Neural cell (in vitro differentiated cells): ENCODE measurements around the gene GMEB2. TPM values are rescaled to one million over a fixed set of nuclear protein-coding genes. Genes with fewer than 3 reads are reported as not detected.

Experiments
- H2AFZ ChIP-seq: fragments of 200-600, 300-800 bp; sonication (generic), shearing (Covaris generic); 2 replicates; pipeline ENCODE4 v1.6.0; 2014; ENCODE audit warnings: low read depth, mild to moderate bottlenecking, antibody characterized with exemption, low read length, moderate library complexity
- H3F3A ChIP-seq: fragments of 200-600 bp; shearing (Covaris generic); 2 replicates; pipeline ENCODE4 v1.6.1; 2016; ENCODE audit warnings: mild to moderate bottlenecking, moderate library complexity, mixed read lengths, antibody characterized with exemption, low read length; ENCODE audit not compliant: insufficient read depth, poor library complexity, severe bottlenecking
- H3K27ac ChIP-seq: fragments of 200-600, 300-800 bp; sonication (generic), shearing (Covaris generic); 2 replicates; pipeline ENCODE4 v1.5.1; 2014; ENCODE audit warnings: mild to moderate bottlenecking, low read length, moderate library complexity
- H3K27me3 ChIP-seq: fragments of 300-800, 200-600 bp; sonication (generic), shearing (Covaris generic); 2 replicates; pipeline ENCODE4 v1.6.0; 2014; ENCODE audit warnings: mild to moderate bottlenecking, low read depth, low read length, moderate library complexity; ENCODE audit not compliant: insufficient read depth
- H3K36me3 ChIP-seq: fragments of 300-800, 200-600 bp; sonication (generic), shearing (Covaris generic); 2 replicates; pipeline ENCODE4 v1.5.1; 2014; ENCODE audit warnings: mild to moderate bottlenecking, antibody characterized with exemption, low read length, moderate library complexity; ENCODE audit not compliant: insufficient read depth
- H3K4me2 ChIP-seq: fragments of 300-800, 200-600 bp; sonication (generic), shearing (Covaris generic); 2 replicates; pipeline ENCODE4 v1.6.0; 2014; ENCODE audit warnings: mild to moderate bottlenecking, low read length
- H3K4me3 ChIP-seq: fragments of 300-800, 200-600 bp; sonication (generic), shearing (Covaris generic); 2 replicates; pipeline ENCODE4 v1.5.1; 2014; ENCODE audit warnings: mild to moderate bottlenecking, low read length, moderate library complexity
- H3K79me2 ChIP-seq: fragments of 200-600 bp; shearing (Covaris generic); replicated peaks from 2 replicates; pipeline ENCODE4 v1.6.0; 2014; ENCODE audit warnings: mild to moderate bottlenecking, low read length, moderate library complexity; ENCODE audit not compliant: insufficient read depth
- H3K9ac ChIP-seq: fragments of 300-800, 200-600 bp; sonication (generic), shearing (Covaris generic); 2 replicates; pipeline ENCODE4 v1.6.1; 2016; ENCODE audit warnings: mild to moderate bottlenecking, low read length, mixed read lengths
- H3K9me2 ChIP-seq: fragments of 200-600 bp; shearing (Covaris generic); 2 replicates; pipeline ENCODE4 v1.6.1; 2016; ENCODE audit warnings: mild to moderate bottlenecking, low read length, mixed read lengths; ENCODE audit not compliant: insufficient read depth
- H3K9me3 ChIP-seq: fragments of 200-600, 300-800 bp; sonication (generic), shearing (Covaris generic); 2 replicates; pipeline ENCODE4 v1.6.1; 2016; ENCODE audit warnings: mild to moderate bottlenecking, mixed run types, low read length, moderate library complexity, mixed read lengths
- H4K20me1 ChIP-seq: fragments of 200-600 bp; shearing (Covaris generic); 2 replicates; pipeline ENCODE4 v1.6.1; 2016; ENCODE audit warnings: mild to moderate bottlenecking, mixed run types; ENCODE audit not compliant: insufficient read depth
- CTCF ChIP-seq: fragments of 450-650 bp; IDR thresholded peaks from 2 replicates; pipeline ENCODE4 v1.5.1; 2014; ENCODE audit warnings: antibody characterized with exemption, mild to moderate bottlenecking, moderate library complexity; ENCODE audit not compliant: poor library complexity, severe bottlenecking
- EP300 ChIP-seq: fragments of 450-650 bp; conservative IDR thresholded peaks from 2 replicates; pipeline ENCODE4 v1.6.1; 2014; ENCODE audit warnings: antibody characterized with exemption, mild to moderate bottlenecking, moderate library complexity; ENCODE audit not compliant: poor library complexity, severe bottlenecking
- EZH2 ChIP-seq: fragments of 200-600, 300-800 bp; shearing (Covaris generic), sonication (generic); IDR thresholded peaks from 2 replicates; pipeline ENCODE4 v1.6.1; 2014; ENCODE audit warnings: antibody characterized with exemption, low read length, borderline replicate concordance, mild to moderate bottlenecking; ENCODE audit not compliant: insufficient read depth, poor library complexity, severe bottlenecking
- MXI1 ChIP-seq: fragments of 450-650 bp; conservative IDR thresholded peaks from 2 replicates; pipeline ENCODE4 v1.6.1; 2014; ENCODE audit warnings: antibody characterized with exemption, mild to moderate bottlenecking; ENCODE audit not compliant: poor library complexity, severe bottlenecking
- POLR2AphosphoS5 ChIP-seq: IDR thresholded peaks from 2 replicates; pipeline ENCODE4 v1.6.1; 2012
- RAD21 ChIP-seq: fragments of 450-650 bp; conservative IDR thresholded peaks from 2 replicates; pipeline ENCODE4 v1.6.1; 2014; ENCODE audit warnings: antibody characterized with exemption, mild to moderate bottlenecking, moderate library complexity
- REST ChIP-seq: IDR thresholded peaks from 2 replicates; pipeline ENCODE4 v1.6.1; 2012; ENCODE audit warnings: borderline replicate concordance
- SMC3 ChIP-seq: fragments of 450-650 bp; conservative IDR thresholded peaks from 2 replicates; pipeline ENCODE4 v1.6.1; 2014; ENCODE audit warnings: antibody characterized with exemption, mild to moderate bottlenecking, moderate library complexity; ENCODE audit not compliant: poor library complexity
- TAF1 ChIP-seq: IDR thresholded peaks from 2 replicates; pipeline ENCODE4 v1.6.1; 2012; ENCODE audit warnings: low read depth
- polyA plus RNA-seq: library from polyadenylated mRNA; depleted of rRNA; stranded (reverse); fragments of >200 nt; gene quantifications from 2 replicates; pipeline ENCODE4 v1.2.3, GENCODE V29; 2014

GMEB2 gene
- polyA plus RNA-seq, 1 donor from 2014 or later: 13.7 TPM

GRCh38 chr20:63627129-63627750 is 339 bp upstream of the GMEB2 start:
- peak overlapping the region; percentile 87 for H3K27ac ChIP-seq
- H3K9me2 ChIP-seq: no peaks in the 10 kb centered on the region

More at GRCh38 chr20:63627129-63627750, 339 bp upstream of the GMEB2 start:
- peak overlapping the region; percentile 95 for H3K9ac ChIP-seq
- H3K9me3 ChIP-seq: no peaks in the 10 kb centered on the region
- H4K20me1 ChIP-seq: no peaks in the 10 kb centered on the region
- H2AFZ ChIP-seq: peak overlapping the region; percentile 83
- H3F3A ChIP-seq: no peaks in the 10 kb centered on the region
- no peaks in the 10 kb centered on the region for H3K36me3 ChIP-seq
- no peaks in the 10 kb centered on the region for H3K27me3 ChIP-seq
- peak overlapping the region; percentile 100 for H3K4me3 ChIP-seq
- TF ChIP-seq REST (peak; percentile 94), MXI1 (peak; percentile 100), SMC3 (peak; percentile 54), TAF1 (peak; percentile 96), POLR2AphosphoS5 (peak; percentile 90), EP300 (peak; percentile 61), EZH2 (no peak), CTCF (peak; percentile 20), RAD21 (peak; percentile 57)
- peak overlapping the region; percentile 19 for H3K4me2 ChIP-seq
- peaks cover 28% of the 10 kb centered on the region for H3K79me2 ChIP-seq
